Smooth muscle cell of bladder (primary cell): ENCODE measurements around the gene KRTAP19-1. TPM values are rescaled to one million over a fixed set of nuclear protein-coding genes. Genes with fewer than 3 reads are reported as not detected.

Experiments
- total RNA-seq: library from RNA; depleted of rRNA; stranded (reverse); fragments of >200 nt; gene quantifications from 2 replicates; pipeline ENCODE4 v1.2.3, GENCODE V29; 2014

KRTAP19-1 gene
- not detected in 2 replicates for total RNA-seq

GRCh38 chr21:30480145-30480544, at the start of gene KRTAP19-1:
KRTAP19-1 (minus strand) TSS chr21:30480367; CDS start chr21:30480317, 50 bp downstream.

GRCh38 chr21:30502041-30502440, 21.9 kb upstream of the KRTAP19-1 start, which contains the start of gene KRTAP19-5:
KRTAP19-5 (minus strand) TSS chr21:30502141; CDS start chr21:30502090, 51 bp downstream.

DNA sequence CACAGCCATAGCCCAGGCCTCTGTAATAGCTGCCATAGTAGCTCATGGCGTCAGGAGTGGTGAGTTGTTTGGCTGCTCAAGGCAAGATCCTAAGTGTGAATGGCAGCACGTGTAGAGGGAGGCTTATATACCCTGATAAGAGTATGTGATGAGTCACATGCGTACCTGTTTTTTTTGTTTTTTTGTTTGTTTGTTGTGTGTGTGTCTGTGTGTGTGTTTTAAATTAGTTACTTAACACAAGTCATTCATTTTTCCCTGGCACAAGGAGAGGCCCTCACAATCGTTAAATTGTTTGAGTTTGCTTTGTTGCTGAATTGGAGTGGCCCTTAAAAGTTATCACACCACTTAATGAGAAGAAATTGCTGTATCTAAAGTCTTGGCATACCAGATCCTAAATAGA, 16.9 kb upstream of the KRTAP19-1 start, which contains the start of gene KRTAP19-4:
Gene KRTAP19-4, minus strand, starts transcription at position 101 of the 400 bp plus-strand sequence. Its CDS starts 55 bp downstream, at position 46.

DNA sequence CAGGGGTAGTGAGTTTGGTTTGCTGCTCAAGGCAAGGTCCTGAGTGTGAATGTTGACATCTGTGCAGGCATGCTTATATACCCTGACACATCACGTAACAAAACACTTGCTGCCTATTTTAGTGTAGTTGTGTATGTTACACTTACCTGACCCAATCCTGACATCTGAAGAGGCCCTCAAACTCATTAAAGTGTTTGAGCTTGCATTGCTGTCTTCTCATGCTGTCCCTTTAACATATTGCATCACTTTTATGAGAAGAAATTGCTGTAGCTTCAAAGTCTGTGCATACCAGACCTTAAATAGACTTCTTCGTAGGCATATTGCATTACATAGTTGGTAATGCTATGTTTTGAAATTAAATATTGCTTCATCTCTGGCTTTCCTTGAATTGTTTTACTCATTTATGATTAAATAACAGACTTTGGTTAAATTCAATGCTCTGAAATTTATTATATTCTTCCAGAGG, 11.8 kb upstream of the KRTAP19-1 start, which contains the start of gene KRTAP19-3:
Gene KRTAP19-3, minus strand, starts transcription at position 51 of the 466 bp plus-strand sequence. CDS start 56 bp downstream, outside the sequence.

GRCh38 chr21:30487336-30487735, 7.2 kb upstream of the KRTAP19-1 start, which contains the start of gene KRTAP19-2:
KRTAP19-2 (minus strand) TSS chr21:30487436; CDS start chr21:30487348, 88 bp downstream.

GRCh38 chr21:30439975-30440374, 40.2 kb downstream of the KRTAP19-1 start, which contains the start of gene KRTAP15-1:
KRTAP15-1 (plus strand) TSS chr21:30440275; CDS start chr21:30440328, 53 bp downstream.

DNA sequence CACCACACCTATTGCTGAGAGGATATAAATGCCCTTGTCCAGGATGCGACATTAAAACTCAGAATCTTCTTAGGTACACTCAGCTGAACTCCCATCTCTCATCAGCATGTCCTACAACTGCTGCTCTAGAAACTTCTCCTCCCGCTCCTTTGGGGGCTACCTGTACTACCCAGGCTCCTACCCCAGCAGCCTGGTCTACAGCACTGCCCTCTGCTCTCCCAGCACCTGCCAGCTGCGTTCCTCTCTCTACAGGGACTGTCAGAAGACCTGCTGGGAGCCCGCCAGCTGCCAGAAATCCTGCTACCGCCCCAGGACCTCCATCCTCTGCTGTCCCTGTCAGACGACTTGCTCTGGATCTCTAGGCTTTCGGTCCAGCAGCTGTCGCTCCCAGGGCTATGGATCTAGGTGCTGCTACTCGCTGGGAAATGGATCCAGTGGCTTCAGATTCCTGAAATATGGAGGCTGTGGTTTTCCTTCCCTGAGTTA, 50.0 kb downstream of the KRTAP19-1 start, which contains the start of gene KRTAP13-4:
Gene KRTAP13-4, plus strand, starts transcription at position 51 of the 486 bp plus-strand sequence. Its CDS starts 56 bp downstream, at position 107.

Other genes starting within 250 kb of the KRTAP19-1 start
- not detected in 2 replicates for gene KRTAP24-1, start 197.4 kb downstream of the KRTAP19-1 start, total RNA-seq
- not detected in 2 replicates for gene KRTAP25-1, start 190.9 kb downstream of the KRTAP19-1 start, total RNA-seq
- gene KRTAP26-1, start 160.1 kb downstream of the KRTAP19-1 start, total RNA-seq: not detected in 2 replicates
- gene KRTAP27-1, start 142.7 kb downstream of the KRTAP19-1 start, total RNA-seq: not detected in 2 replicates
- gene KRTAP23-1, start 131.8 kb downstream of the KRTAP19-1 start, total RNA-seq: not detected in 2 replicates
- gene KRTAP13-2, start 108.1 kb downstream of the KRTAP19-1 start, total RNA-seq: not detected in 2 replicates
- not detected in 2 replicates for gene KRTAP13-1, start 84.3 kb downstream of the KRTAP19-1 start, total RNA-seq
- gene KRTAP13-3, start 54.4 kb downstream of the KRTAP19-1 start, total RNA-seq: not detected in 2 replicates
- gene KRTAP13-4, start 50.1 kb downstream of the KRTAP19-1 start, total RNA-seq: not detected in 2 replicates
- not detected in 2 replicates for gene KRTAP15-1, start 40.1 kb downstream of the KRTAP19-1 start, total RNA-seq
- gene KRTAP19-2, start 7.1 kb upstream of the KRTAP19-1 start, total RNA-seq: not detected in 2 replicates
- not detected in 2 replicates for gene KRTAP19-3, start 11.6 kb upstream of the KRTAP19-1 start, total RNA-seq
- not detected in 2 replicates for gene KRTAP19-4, start 16.8 kb upstream of the KRTAP19-1 start, total RNA-seq
- gene KRTAP19-5, start 21.8 kb upstream of the KRTAP19-1 start, total RNA-seq: not detected in 2 replicates
- gene KRTAP19-6, start 61.5 kb upstream of the KRTAP19-1 start, total RNA-seq: not detected in 2 replicates
- not detected in 2 replicates for gene KRTAP19-7, start 80.9 kb upstream of the KRTAP19-1 start, total RNA-seq
- not detected in 2 replicates for gene KRTAP22-2, start 110.0 kb upstream of the KRTAP19-1 start, total RNA-seq
- gene KRTAP6-3, start 112.1 kb upstream of the KRTAP19-1 start, total RNA-seq: not detected in 2 replicates
- not detected in 2 replicates for gene KRTAP6-2, start 118.5 kb upstream of the KRTAP19-1 start, total RNA-seq
- not detected in 2 replicates for gene KRTAP22-1, start 120.7 kb upstream of the KRTAP19-1 start, total RNA-seq
- not detected in 2 replicates for gene KRTAP6-1, start 133.6 kb upstream of the KRTAP19-1 start, total RNA-seq
- gene KRTAP20-1, start 136.1 kb upstream of the KRTAP19-1 start, total RNA-seq: not detected in 2 replicates
- not detected in 2 replicates for gene KRTAP20-4, start 140.3 kb upstream of the KRTAP19-1 start, total RNA-seq
- gene KRTAP20-2, start 154.8 kb upstream of the KRTAP19-1 start, total RNA-seq: not detected in 2 replicates
- not detected in 2 replicates for gene KRTAP20-3, start 162.5 kb upstream of the KRTAP19-1 start, total RNA-seq
- gene KRTAP21-3, start 238.4 kb upstream of the KRTAP19-1 start, total RNA-seq: not detected in 2 replicates